Cortex of kidney (tissue), 1 donor: ENCODE results near the gene LINGO1.

ENCODE experiments used
- DNase-seq: peaks from one replicate; lab custom pipeline; 2025; lab: John Stamatoyannopoulos, UW

Gene LINGO1

DNA sequence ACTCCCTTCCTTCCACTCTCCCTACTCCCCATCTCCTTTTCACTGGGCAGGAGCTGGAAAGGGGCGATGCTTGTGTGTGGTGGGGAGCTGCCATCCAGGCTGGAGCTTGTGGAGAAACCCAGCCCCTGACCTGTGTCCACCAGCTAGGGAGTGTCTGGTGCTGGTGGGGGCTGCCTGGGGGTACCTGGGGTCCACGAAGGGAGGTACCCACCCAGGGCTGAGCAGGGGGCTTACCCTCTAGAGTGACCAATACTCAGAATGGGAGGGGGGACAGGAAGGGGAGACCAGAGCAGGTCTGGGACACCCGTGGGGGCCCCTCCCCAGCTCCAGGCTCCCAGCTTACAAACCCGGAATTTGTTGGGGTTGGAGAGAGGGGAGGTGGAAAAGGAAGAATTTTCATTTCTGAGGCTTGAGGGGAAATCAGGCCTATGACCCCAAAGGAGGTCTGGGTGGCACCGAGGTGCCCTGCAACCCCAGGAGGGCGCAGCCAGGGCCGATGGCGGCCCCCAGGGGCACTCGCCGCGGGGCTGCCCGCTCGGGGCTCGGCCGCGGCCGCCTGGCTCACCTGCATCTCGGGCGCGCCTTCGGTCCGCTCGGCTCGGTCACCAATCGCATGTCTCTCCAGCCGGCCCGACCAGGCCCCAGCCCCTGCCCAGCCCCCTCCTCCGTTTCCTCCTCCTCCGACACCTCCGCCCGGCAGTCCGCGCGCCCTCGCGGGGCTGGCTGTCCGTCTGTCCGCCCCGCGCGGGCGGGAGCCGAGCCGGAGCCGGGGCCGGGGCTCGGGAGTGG, 773 bp downstream of the LINGO1 start:
- DNase-seq: no peak

DNA sequence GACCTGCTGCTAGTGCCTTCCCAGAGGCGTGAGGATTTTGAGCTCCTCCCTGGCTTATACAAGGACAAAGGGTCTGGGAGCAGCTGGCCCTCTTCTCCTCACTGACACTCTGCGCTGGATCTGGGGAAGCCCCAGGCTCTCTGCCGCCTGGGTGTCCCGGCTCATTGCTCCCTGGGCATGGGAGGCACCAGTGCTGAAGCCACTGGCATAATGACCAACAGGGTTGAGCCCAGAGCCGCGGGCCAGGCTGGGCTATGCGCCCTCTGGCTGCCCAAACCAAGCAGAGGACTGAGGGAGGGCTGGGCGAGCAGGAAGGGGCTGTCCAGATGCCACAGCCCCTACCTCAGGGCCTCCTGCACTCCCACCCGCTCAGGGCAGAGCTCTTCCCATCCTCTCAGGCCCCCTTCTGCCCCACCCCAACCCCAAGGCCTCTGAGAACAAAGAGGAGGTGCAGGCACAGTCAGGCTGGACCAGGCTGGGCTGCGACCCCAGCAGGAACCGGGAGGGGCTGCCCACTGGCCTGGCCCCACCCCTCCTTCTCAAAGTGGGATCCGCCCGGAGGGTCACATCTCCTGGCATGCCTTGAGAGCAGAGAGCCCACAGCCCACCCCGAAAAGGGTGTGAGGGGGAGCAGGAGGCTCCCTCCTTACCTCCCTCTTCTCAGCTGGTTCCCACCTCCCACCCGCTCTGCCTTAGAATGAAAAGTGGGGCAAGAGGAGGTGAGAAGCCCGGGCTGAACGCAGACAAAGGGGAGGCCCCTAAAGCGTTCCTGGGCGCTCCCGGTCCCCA, 1.6 kb downstream of the LINGO1 start:
- no peak for DNase-seq

DNA sequence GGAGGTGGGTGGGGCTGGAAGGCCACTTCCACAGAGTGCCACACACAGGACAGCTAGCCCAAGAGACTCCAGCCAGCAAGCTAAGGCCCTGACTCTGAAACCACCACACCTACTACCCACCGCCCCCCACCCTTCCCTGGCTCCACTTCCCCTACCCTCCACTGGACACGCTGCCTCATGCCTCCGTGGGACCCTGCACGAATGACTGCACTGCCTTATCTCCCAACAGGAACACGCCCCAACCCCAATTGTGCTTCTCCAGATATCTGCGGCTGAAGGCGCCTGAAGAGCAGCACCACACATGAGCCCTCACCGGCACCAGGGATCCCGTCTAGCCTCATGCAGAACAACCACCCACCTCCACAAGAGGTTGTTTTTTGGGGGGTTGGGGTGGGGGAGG, 2.7 kb downstream of the LINGO1 start:
- no peak for DNase-seq

DNA sequence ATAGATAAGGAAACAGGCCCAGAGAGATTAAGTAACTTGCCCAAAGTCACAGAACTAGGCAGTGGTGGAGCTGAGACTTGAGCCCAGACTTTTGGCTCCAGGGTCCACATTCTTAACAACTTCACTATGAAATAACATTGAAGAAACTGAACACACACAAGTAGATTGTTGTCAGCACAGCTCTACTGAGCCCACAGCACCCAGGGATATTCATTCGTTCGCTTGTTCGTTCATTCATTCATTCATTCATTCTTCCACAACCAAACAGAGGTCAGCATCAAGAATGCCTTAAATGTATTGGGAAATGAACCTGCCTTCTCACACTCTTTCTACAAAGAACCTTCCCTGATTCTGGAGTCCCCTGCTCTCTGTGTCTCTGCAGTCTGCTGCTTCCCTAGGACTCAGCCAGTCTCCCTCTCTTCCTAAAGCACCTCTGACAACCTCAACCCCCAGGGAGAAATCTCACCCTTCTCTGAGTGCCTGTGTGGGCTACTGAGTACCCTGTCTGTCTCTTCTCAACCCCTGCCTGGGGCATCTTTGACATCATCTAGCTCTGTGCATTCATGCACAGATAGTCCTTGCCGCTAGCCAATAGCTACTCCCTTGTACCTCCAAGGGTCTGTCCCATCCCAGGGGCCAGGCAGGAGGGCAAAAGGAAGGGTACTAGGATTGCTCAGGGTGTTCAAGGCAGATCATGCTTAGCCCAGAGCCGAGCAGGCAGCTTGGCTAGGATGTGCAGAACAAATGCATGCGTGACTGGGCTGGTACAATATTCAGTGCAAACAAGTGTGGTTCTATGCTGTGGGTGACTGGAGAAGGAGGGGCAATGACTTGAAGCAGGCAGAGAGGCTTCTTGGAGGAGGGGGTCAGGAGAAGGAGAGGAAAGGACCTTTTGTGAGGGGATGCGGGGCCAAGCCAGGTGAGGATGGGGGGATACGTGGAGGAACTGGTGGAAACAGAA, 3.4 kb downstream of the LINGO1 start:
- DNase-seq: no peak

DNA sequence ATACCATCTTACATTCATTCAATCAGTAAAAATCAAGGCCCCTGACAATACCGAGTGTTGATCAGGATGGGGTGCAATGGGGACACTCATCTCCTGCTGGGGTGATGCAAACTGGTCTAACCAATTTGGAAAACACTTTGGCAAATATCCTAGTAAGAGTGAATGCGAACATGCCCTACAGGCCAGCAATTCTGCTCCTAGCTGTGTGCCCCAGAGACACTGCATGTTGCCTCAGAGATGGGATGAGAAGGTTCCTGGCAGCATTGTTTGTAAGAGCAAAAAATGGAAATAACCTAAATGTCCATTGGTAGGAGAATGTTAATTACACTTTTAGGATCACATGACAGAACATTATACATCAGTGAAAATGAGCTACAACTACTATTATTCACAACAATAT, 4.7 kb downstream of the LINGO1 start:
- DNase-seq: no peak

DNA sequence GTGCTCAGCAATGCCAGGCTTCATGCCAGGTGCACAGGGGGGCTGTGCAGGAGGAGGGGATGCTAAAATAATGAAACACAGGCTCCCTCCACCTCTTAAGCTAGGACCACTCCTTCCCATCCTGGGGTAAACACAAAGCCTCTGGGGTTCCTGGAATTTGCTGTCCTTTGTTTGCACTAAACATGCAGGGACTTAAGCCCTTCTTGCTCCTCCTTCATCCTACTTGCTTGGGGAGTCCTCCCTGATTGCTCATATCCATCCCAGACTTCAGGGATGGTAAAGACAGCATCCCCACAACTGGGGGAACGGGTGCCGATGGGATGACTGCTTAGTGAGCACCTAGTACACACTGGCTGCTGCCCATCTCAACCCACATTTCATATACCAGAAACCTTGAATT, 5.1 kb downstream of the LINGO1 start:
- no peak for DNase-seq

DNA sequence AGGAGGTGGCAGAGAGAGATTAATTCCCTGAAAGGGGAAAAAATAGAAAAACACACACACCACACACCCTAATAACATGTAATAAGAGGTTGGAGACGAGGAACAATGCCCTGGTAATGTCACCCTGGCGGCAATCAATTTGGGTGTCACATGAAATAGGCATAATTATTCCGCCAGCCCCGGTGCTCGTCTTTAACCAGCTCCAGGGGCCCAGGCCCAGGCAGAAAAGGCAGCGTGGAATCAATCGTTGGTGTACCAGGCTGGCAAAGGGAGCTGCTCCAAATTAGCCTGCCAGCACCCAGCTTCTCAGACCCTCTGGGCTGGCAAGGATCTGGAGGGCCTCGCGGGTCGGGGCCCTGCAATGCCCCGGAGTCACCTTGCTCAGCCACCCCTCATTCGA, 5.6 kb downstream of the LINGO1 start:
- no peak for DNase-seq

DNA sequence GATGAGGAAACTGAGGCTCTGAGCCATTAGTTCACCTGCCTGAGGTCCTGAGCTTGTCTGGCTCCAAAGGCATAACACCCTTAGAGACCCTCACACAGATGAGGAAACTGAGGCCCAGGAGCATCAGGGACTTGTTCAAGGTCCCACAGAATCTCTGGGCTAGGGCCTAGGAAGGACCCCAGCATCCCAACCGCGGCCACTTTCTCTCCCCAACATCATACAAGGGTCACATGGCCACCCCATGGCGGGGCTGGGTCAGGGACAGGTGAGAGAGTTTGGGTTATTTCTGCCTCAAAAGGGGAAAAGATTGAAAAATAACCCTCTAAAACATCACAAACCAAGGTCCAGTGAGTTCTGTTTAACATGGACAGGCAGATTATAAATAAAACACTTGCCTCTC, 6.7 kb downstream of the LINGO1 start:
- DNase-seq: no peak

DNA sequence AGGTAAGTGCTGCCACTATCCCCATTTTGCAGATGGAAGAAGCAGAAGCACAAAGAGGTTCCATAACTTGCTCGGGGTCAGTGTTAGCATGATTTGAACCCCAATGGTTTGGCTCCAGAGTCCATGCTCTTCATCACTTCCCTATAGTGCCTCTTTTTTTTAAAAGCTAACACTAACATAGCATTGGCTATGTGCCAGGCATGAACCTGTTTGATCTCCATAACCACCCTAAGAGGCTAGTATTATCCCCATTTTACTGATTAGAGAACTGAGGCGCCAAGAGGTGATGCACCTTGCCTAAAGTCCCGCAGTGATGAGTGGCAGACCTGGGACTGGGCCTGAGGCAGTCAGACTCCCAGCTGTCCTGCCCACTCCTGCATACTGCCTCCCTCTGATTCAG, 7.3 kb downstream of the LINGO1 start:
- no peak for DNase-seq

DNA sequence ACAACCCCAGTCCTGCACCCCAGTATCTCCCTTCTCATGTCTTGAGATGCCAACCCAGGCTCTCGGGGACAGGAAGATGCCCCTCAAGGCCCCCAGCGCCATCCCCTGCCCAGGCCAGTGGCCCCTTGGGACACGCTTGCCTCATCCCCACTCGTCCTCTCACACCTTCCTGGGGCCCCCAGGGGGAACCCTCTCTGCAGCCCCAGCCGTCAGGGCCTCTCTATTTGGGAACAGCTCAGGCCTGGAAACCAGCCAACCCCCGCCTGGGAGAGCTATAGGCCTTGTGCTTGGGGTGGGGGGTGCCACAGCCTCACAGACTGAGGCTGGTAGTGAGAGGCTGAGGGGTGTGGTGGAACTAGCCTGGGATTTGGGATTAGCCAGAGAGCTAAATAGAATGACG, 7.8 kb downstream of the LINGO1 start:
- DNase-seq: no peak

DNA sequence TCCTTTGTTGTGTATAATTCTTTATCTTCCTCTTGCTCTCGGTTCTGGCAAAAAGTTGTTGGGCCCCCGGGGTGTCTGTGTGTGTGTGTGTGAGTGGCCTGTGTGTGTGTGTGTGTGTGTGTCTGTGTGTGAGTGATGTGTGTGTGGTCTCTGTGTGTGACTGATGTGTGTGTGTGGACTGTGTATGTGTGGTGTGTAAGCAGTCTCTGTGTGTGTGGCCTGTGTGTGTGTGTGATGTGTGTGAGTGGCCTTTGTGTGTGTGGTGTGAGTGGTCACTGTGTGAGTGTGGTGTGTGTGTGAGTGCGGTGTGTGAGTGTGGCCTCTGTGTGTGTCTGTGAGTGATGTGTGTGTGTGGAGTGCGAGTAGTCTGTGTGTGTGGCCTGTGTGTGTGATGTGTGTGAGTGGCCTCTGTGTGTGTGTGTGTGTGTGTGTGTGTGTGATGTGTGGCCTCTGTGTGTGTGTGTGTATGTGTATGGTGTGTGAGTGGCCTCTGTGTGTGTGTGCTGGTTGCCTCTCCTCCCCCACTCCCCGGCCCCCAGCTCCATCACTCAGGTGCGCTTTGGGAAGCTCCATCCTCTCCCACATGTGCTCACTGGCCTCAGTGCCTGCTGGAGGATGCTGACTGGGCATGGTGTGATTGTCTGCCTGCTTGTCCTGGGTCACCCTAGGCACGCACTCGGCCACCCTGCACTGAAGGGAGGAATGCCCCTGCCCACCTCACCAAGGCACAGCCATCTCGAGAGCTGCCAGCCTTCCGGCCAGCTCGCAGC, 8.8 kb downstream of the LINGO1 start:
- no peak for DNase-seq

DNA sequence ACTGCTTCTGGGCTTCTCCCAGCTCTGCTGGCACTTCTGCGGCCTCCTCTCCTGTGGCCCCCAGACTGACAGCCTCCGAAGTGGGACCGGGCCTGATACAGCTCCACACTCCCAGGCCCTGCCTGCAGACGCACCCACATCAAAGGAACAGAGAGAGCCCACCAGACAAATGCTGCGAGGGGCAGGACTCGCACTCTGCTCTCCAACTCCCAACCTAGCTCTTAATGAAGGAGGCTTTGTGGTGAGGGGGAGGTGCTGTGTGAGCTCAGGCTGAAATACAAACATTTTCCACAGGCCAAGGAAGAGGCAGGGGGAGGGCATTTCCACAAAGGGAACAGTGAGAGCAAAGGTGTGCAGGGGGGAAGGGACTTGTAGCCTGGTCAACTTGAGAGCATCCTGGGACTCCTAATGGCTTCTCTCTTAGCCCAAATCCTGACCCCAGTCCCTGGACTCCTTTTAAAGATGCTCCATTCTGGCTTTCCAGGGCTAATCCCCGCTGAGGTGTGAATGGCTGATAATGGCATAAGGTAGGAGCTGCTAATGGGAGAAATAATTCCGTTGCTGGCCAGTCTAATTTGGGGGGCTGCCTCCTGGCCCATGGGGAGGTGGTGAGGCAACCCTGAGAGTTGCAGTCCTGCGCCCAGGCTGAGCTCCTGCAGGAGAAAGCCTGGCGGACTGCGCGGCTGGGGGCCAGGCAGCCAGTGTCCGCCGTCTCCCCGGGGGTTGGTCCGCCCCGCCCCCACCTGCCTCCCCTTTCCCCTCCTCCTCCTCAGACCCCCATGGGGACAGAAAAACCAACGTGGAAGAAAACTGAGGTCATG, 9.6 kb downstream of the LINGO1 start:
- no peak for DNase-seq

DNA sequence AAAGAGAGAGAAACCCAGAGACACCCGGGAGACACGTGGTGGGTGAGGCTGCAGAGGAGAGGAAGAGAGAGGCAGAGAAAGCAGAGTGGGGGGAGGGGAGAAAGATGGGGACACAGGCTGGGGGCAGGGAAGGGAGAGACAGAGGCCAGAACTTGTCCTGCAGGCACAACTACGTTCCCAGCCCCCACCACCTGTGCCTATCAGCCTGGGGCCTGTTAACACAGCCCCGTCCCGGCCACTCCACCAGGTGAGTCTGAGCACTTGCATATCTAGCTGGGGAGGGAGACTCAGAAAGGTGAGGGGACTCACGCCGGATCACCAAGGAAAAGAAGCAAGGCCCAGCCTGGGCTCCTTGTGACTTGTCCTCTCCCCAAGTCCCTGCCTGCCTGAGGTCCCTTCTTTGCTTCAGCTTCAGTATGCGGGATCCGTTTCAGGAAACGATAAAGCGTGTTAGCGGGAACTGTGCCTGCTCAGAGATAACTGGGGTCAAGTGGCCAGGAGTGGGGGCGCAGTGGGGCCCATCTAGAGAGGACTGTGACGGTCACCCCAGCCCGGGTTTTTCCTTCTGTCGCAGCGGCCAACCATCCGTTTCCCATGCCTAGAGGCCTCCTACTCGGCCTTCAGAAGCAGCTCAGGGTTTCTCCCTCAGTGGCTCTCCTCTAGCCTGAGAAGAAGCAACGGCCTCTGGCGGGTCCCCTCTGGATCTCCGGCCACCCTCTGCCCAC, 10.3 kb downstream of the LINGO1 start:
- no peak for DNase-seq

DNA sequence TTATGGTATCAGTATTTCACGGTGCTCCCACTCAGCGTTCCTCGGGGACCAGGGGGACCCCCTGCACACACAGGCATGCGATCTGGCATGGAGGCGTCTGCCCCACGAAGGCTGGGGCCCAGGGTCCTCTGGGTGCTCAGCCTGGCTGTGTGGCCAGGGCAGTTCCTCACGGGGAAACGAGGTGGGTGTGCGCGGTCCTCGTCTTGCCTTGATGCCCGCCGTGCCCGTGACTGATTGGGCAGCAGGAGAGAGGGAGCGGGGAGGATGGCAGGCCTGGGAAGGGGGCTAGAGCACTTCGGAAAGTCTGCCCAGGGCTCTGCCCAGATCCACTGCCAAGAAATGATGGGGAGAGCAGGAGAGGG, 10.9 kb downstream of the LINGO1 start:
- DNase-seq: no peak

DNA sequence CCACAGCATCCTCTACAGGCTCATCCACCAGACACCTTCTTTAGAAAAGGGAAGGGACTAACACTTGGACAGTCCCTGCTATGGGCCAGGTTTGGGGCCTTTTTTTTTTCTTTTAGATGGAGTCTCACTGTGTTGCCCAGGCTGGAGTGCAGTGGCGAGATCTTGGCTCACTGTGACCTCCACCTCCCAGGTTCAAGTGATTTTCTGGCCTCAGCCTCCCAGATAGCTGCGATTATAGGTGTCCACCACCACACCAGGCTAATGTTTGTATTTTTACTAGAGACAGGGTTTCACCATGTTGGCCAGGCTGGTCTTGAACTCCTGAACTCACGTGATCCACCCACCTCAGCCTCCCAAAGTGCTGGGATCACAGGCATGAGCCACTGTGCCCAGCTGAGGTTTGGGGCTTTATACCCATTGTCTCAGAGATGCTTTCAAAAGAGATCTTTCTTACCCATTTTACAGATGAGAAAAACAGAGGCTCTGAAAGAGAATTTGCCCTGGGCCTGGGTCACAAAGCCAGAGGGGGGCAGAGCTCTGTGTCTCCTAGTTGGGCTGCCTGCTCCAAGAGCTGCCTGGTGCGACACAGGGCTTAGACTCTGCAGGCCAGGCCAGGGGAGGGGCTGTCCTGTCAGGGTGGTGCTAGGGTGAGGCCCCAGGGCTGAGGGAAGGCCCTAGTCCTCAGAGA, 11.6 kb downstream of the LINGO1 start:
- no peak for DNase-seq

DNA sequence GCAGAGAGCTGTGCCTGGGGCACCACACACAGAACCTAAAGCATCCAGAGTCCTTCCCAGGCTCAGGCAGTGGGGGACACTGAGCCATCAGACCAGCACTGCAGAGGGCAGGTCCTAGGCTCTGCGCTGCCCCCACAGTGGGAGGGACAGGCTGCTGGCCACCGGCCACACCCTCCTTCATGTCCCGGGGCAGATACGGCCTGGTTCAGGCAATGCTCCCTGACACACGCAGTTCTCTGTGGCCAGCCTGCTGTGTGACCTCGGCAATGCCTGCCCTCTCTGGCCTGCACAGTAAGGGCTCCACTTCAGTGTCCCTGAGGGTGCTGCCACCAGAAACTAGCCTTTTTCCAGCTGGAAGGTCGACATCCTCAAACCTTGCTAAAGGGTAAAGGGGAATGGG, 12.4 kb downstream of the LINGO1 start:
- DNase-seq: no peak

DNA sequence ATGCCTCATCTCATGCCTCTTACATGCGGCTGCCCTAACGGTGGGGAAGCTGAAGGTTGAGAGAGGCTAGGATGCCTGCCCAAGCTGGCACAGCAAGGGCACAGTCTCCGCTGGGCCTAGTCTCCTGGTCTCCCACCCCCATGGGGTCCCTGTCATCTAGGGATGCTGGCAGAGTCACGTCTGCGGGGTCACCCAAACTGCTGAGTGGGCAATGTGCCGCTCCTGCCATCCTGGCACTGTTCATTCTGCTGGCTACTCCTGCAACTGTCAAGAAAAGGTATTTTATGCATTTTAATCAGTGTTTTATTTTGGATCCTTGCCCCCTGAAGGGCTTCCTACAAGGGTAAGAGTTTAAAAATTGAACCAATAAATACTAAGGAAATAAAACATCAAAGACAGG, 12.8 kb downstream of the LINGO1 start:
- DNase-seq: no peak

DNA sequence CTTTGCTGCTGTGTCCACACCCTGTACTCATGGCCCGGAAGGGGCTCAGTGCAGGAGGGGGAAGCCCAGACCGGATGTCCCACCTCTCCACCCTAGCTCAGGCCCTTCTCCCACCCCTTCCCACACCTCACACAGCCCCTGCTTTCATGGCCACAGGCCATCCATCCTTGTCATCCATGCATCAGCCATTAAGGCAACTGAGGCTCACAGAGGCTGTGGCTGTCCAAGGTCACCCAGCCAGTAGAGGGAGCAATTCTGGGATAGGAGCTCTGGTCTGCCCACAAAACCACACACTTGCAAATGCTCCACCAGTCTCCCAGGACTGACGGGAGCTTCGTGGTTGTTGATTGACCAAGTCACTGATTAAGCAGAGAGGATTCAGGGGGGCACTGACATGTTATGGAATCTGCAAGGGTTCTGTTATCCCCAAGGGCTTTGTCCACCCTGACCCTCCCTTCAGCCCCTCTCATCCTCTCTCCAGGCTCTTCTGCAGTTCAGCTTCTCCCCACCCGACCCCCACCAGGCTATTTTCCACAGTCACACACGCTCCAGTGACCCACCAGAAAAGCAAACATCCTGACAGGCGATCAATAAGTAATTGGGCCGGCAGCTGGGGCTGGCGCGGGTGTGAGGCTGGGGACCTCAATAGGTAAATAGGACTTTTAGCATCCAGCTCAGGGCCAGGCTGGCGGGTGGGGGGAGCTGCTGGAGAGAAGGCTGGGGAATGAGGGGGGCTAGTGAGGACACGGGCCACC, 15.1 kb downstream of the LINGO1 start:
- DNase-seq: no peak

DNA sequence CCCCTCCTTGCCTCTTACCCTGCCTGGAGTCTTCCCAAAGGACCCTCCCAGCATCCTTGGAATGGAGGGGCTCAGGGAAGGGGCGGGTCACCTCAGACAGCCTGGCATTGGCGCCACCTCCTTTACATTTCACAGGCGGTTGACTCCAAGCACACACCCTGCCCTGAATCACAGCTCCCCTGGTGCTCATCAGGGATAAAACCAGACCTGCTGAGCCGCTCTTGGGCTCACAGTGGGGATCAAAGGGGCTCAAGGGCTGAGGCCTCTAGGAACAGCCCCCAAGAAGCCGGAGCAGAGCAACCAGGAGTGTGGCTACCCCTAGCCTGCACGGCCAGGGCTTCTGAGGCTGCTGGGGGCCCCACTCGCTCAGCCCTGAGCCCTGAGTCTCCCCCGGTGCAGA, 16.6 kb downstream of the LINGO1 start:
- DNase-seq: no peak
